Bronchus fibroblast of lung (primary cell): ENCODE data around the gene CTPS1. TPM values are rescaled to one million over a fixed set of nuclear protein-coding genes. Genes with fewer than 3 reads are reported as not detected.

Experiments
- total RNA-seq: library from RNA; depleted of rRNA; stranded (reverse); fragments of >200 nt; gene quantifications from 2 replicates; pipeline ENCODE4 v1.2.3, GENCODE V29; 2015

CTPS1 gene
- total RNA-seq = 25.6 and 34.6 TPM in 2 replicates

GRCh38 chr1:40979241-40980067 is at the start of gene CTPS1:
CTPS1 (plus strand) TSS chr1:40979696; CDS start chr1:40983291, 3,595 bp downstream.

GRCh38 chr1:41021526-41022308 is 42.2 kb downstream of the CTPS1 start, which contains the start of gene SLFNL1:
SLFNL1 (minus strand) TSS chr1:41021725; CDS start chr1:41020660, 1,065 bp downstream.

Other genes with a start within 250 kb of the CTPS1 start
- gene KCNQ4, start 195.9 kb upstream of the CTPS1 start, total RNA-seq = under 0.01 and 0.17 TPM in 2 replicates
- 3.0 and 3.5 TPM in 2 replicates for gene CITED4, start 117.3 kb upstream of the CTPS1 start, total RNA-seq
- gene SLFNL1, start 42.0 kb downstream of the CTPS1 start, total RNA-seq = under 0.01 TPM in 2 replicates